GM18505 (cell line): Measurements from ENCODE around the gene ARSI.

ENCODE experiments used
- ATAC-seq: cut with Tn5 transposase; IDR thresholded peaks from one replicate; pipeline ENCODE4 v1.9.1; 2021; ENCODE audit not compliant: unreplicated experiment
- POLR2A ChIP-seq: IDR thresholded peaks from 4 replicates; pipeline ENCODE4 v1.6.1; 2011; ENCODE audit warnings: borderline replicate concordance; ENCODE audit not compliant: insufficient read depth, insufficient read length; ENCODE audit errors: extremely low read depth

ARSI gene

GRCh38 chr5:150319484-150319790 is 16.7 kb upstream of the ARSI start:
- TF ChIP-seq POLR2A: no peak
- no peak for ATAC-seq

- ATAC-seq: no peak
- no peak for TF ChIP-seq POLR2A
These were observed 16.1 kb upstream of the ARSI start for GRCh38 chr5:150318613-150319483.

- ATAC-seq: no peak
- TF ChIP-seq POLR2A: no peak
These were observed 14.6 kb upstream of the ARSI start for GRCh38 chr5:150317048-150318003.

- no peak for TF ChIP-seq POLR2A
- no peak for ATAC-seq
These were observed 13.6 kb upstream of the ARSI start for GRCh38 chr5:150316320-150316719.

- no peak for TF ChIP-seq POLR2A
- ATAC-seq: no peak
These were observed 12.5 kb upstream of the ARSI start for GRCh38 chr5:150315245-150315644.

GRCh38 chr5:150313921-150314716 is 11.4 kb upstream of the ARSI start:
- no peak for TF ChIP-seq POLR2A
- no peak for ATAC-seq

GRCh38 chr5:150313501-150313900 is 10.8 kb upstream of the ARSI start:
- no peak for ATAC-seq
- no peak for TF ChIP-seq POLR2A

- ATAC-seq: no peak
- no peak for TF ChIP-seq POLR2A
These were observed 9.8 kb upstream of the ARSI start for GRCh38 chr5:150312518-150312917.

- no peak for TF ChIP-seq POLR2A
- ATAC-seq: no peak
These were observed 8.4 kb upstream of the ARSI start for GRCh38 chr5:150311015-150311692.

- ATAC-seq: no peak
- TF ChIP-seq POLR2A: no peak
These were observed 7.5 kb upstream of the ARSI start for GRCh38 chr5:150310246-150310645.

GRCh38 chr5:150309886-150310239 is 7.2 kb upstream of the ARSI start:
- no peak for ATAC-seq
- no peak for TF ChIP-seq POLR2A

- ATAC-seq: no peak
- TF ChIP-seq POLR2A: no peak
These were observed 6.6 kb upstream of the ARSI start for GRCh38 chr5:150309101-150309885.
